H9 (cell line): ENCODE measurements around the gene EXOSC10. TPM values are rescaled to one million over a fixed set of nuclear protein-coding genes. Genes with fewer than 3 reads are reported as not detected.

Experiments used
- DNase-seq: peaks from one replicate; pipeline ENCODE4 v3.0.0-alpha.2; 2017
- H2AFZ ChIP-seq: one replicate; pipeline ENCODE4 v1.6.1; 2013; ENCODE audit warnings: mild to moderate bottlenecking, low read length, control low read depth, moderate library complexity
- H2AK5ac ChIP-seq: 2 replicates; pipeline ENCODE4 v1.6.1; 2013; ENCODE audit warnings: low read length, control low read depth, mixed read lengths; ENCODE audit not compliant: insufficient read length
- H2BK120ac ChIP-seq: one replicate; pipeline ENCODE4 v1.6.1; 2013; ENCODE audit warnings: low read depth, mild to moderate bottlenecking, low read length, control low read depth, inconsistent platforms; ENCODE audit not compliant: poor library complexity, severe bottlenecking
- H2BK12ac ChIP-seq: 2 replicates; pipeline ENCODE4 v1.6.1; 2013; ENCODE audit warnings: low read length, control low read depth, mixed read lengths, low read depth; ENCODE audit not compliant: insufficient read length
- H2BK15ac ChIP-seq: 2 replicates; pipeline ENCODE4 v1.6.1; 2013; ENCODE audit warnings: low read depth, low read length, control low read depth
- H2BK20ac ChIP-seq: one replicate; pipeline ENCODE4 v1.6.1; 2013; ENCODE audit warnings: low read depth, mild to moderate bottlenecking, low read length, control low read depth, inconsistent platforms; ENCODE audit not compliant: poor library complexity, severe bottlenecking
- H2BK5ac ChIP-seq: 2 replicates; pipeline ENCODE4 v1.6.1; 2013; ENCODE audit warnings: low read length, control low read depth, mixed read lengths; ENCODE audit not compliant: insufficient read length
- H3K14ac ChIP-seq: 2 replicates; pipeline ENCODE4 v1.6.1; 2013; ENCODE audit warnings: low read length, control low read depth; ENCODE audit not compliant: insufficient read depth
- H3K18ac ChIP-seq: 2 replicates; pipeline ENCODE4 v1.6.1; 2013; ENCODE audit warnings: low read depth, mild to moderate bottlenecking, mixed read lengths, low read length, control low read depth; ENCODE audit not compliant: insufficient read length
- H3K23ac ChIP-seq: 2 replicates; pipeline ENCODE4 v1.6.1; 2013; ENCODE audit warnings: low read length, control low read depth, mixed read lengths, low read depth; ENCODE audit not compliant: insufficient read length
- H3K23me2 ChIP-seq: 2 replicates; pipeline ENCODE4 v1.6.1; 2013; ENCODE audit warnings: low read depth, mild to moderate bottlenecking, mixed read lengths, low read length, control low read depth; ENCODE audit not compliant: insufficient read length, poor library complexity, severe bottlenecking
- H3K27ac ChIP-seq: 2 replicates; pipeline ENCODE4 v1.5.1; 2013; ENCODE audit warnings: low read length, control low read depth, mixed read lengths, low read depth; ENCODE audit not compliant: insufficient read length
- H3K27me3 ChIP-seq: 2 replicates; pipeline ENCODE4 v1.6.1; 2013; ENCODE audit warnings: low read length, control low read depth, inconsistent platforms; ENCODE audit not compliant: insufficient read depth
- H3K4ac ChIP-seq: 2 replicates; pipeline ENCODE4 v1.6.1; 2013; ENCODE audit warnings: low read depth, mild to moderate bottlenecking, control low read depth, inconsistent platforms, low read length, moderate library complexity
- H3K4me1 ChIP-seq: 2 replicates; pipeline ENCODE4 v1.6.1; 2013; ENCODE audit warnings: low read length, control low read depth, inconsistent platforms; ENCODE audit not compliant: insufficient read depth
- H3K4me2 ChIP-seq: 2 replicates; pipeline ENCODE4 v1.6.1; 2013; ENCODE audit warnings: low read length, control low read depth, mixed read lengths; ENCODE audit not compliant: insufficient read length, insufficient read depth
- H3K56ac ChIP-seq: 2 replicates; pipeline ENCODE4 v1.6.1; 2013; ENCODE audit warnings: low read depth, mild to moderate bottlenecking, mixed read lengths, low read length, control low read depth; ENCODE audit not compliant: insufficient read length
- H3K79me1 ChIP-seq: 2 replicates; pipeline ENCODE4 v1.6.1; 2013; ENCODE audit warnings: low read depth, mild to moderate bottlenecking, moderate library complexity, low read length, control low read depth, inconsistent platforms; ENCODE audit not compliant: insufficient read depth, poor library complexity, severe bottlenecking
- H3K79me2 ChIP-seq: 2 replicates; pipeline ENCODE4 v1.6.1; 2013; ENCODE audit warnings: low read length, control low read depth, inconsistent platforms; ENCODE audit not compliant: insufficient read depth
- H3K9ac ChIP-seq: 2 replicates; pipeline ENCODE4 v1.6.1; 2013; ENCODE audit warnings: low read length, control low read depth, mixed read lengths; ENCODE audit not compliant: insufficient read length; ENCODE audit errors: extremely low read depth
- H3K9me3 ChIP-seq: one replicate; pipeline ENCODE4 v1.6.1; 2013; ENCODE audit warnings: low read depth, low read length, inconsistent platforms; ENCODE audit not compliant: control insufficient read depth
- H3T11ph ChIP-seq: one replicate; pipeline ENCODE4 v1.6.1; 2013; ENCODE audit warnings: mild to moderate bottlenecking, low read length, control low read depth, inconsistent platforms
- H4K20me1 ChIP-seq: one replicate; pipeline ENCODE4 v1.6.1; 2013; ENCODE audit not compliant: control insufficient read depth, insufficient read length, insufficient read depth
- H4K5ac ChIP-seq: 2 replicates; pipeline ENCODE4 v1.6.1; 2013; ENCODE audit warnings: low read depth, mild to moderate bottlenecking, mixed read lengths, low read length, control low read depth; ENCODE audit not compliant: insufficient read length
- H4K8ac ChIP-seq: replicated peaks from 2 replicates; pipeline ENCODE4 v1.6.1; 2013; ENCODE audit warnings: low read length, control low read depth, mixed read lengths, low read depth; ENCODE audit not compliant: insufficient read length
- H4K91ac ChIP-seq: 2 replicates; pipeline ENCODE4 v1.6.1; 2013; ENCODE audit warnings: low read depth, mild to moderate bottlenecking, moderate library complexity, mixed read lengths, low read length, control low read depth; ENCODE audit not compliant: insufficient read length
- H3K27ac Mint-ChIP-seq, 3 experiments: 2 replicates in 2 of 3; 3 replicates in 1 of 3; pipeline ENCODE4 v1.8.0; 2020 to 2021; ENCODE audit warnings: mixed read lengths in 3 of 3, mild to moderate bottlenecking in 1 of 3, moderate library complexity in 1 of 3
- H3K27me3 Mint-ChIP-seq: 2 replicates; pipeline ENCODE4 v1.8.0; 2021; ENCODE audit warnings: low read depth, mild to moderate bottlenecking, moderate library complexity, mixed read lengths
- H3K36me3 Mint-ChIP-seq, 3 experiments: 2 replicates in 2 of 3; 3 replicates in 1 of 3; pipeline ENCODE4 v1.8.0; 2020 to 2021; ENCODE audit warnings: low read depth in 3 of 3, mixed read lengths in 3 of 3; ENCODE audit not compliant: insufficient read depth in 1 of 3
- H3K4me1 Mint-ChIP-seq, 2 experiments: 2 replicates each; pipeline ENCODE4 v1.8.0; 2020; ENCODE audit warnings: mixed read lengths in 2 of 2
- H3K4me3 Mint-ChIP-seq, 2 experiments: 2 replicates in 1 of 2; 3 replicates in 1 of 2; pipeline ENCODE4 v1.8.0; 2020 to 2021; ENCODE audit warnings: mild to moderate bottlenecking in 2 of 2, mixed read lengths in 2 of 2, moderate library complexity in 1 of 2
- H3K9me3 Mint-ChIP-seq, 2 experiments: 2 replicates in 1 of 2; 3 replicates in 1 of 2; pipeline ENCODE4 v1.8.0; 2020; ENCODE audit warnings: mild to moderate bottlenecking in 2 of 2, mixed read lengths in 2 of 2, moderate library complexity in 1 of 2
- WGBS: extraction: QIAGEN DNeasy Blood & Tissue Kit; methylation state at CpG from one replicate; pipeline ENCODE4 v1.1.7; 2013; ENCODE audit warnings: missing lambda C conversion rate, low lambda C conversion rate, mixed read lengths; ENCODE audit not compliant: insufficient read length; ENCODE audit errors: extremely low coverage; 5-methylcytosine and 5-hydroxymethylcytosine counted together
- total RNA-seq: library from RNA; stranded (reverse); gene quantifications from 2 replicates; pipeline ENCODE4 v1.2.1, GENCODE V29; 2021
- TF ChIP-seq, protein P1 (sequence below): fragments of 200-600 bp; sonication (generic); conservative IDR thresholded peaks from 3 replicates; pipeline ENCODE4 v1.8.0; 2021; ENCODE audit warnings: antibody characterized with exemption, mild to moderate bottlenecking

Gene EXOSC10
- total RNA-seq, 1 experiment from 2014 or later: 83.4 TPM

DNA sequence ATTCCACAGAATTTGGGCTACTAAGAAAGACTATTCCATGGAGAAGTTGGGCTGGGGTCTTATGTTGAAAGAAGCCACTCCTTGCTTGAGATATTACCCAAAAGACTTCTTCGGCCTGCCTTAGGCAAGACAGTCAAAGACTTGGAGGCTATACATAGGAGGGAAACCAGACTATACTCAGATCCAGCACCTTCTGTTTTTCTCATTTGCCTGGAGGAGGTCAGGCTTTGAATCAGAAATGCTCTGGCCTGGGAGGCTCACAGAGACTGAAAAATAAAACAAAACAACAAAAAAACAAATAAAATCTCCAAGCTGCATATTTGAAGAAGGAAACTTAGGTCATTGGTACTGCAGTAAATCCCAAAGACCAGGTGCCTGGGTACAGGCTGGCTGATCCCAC is 38.4 kb upstream of the EXOSC10 start:
- Histone ChIP-seq H2BK15ac (no peak overlapping the region), H3T11ph (no peak overlapping the region), H3K4me1 (no peaks in the 10 kb centered on the region), H2AFZ (no peak overlapping the region), H3K9me3 (no peaks in the 10 kb centered on the region), H4K20me1 (no peaks in the 10 kb centered on the region), H3K27me3 (no peaks in the 10 kb centered on the region; the same call in 1 of the 2 replicates), H3K23ac (no peak overlapping the region), H2BK120ac (no peak overlapping the region), H3K14ac (no peak overlapping the region), H4K8ac (no peak overlapping the region), H3K18ac (no peak overlapping the region), H4K91ac (no peak overlapping the region), H3K56ac (no peak overlapping the region), H2BK12ac (no peak overlapping the region), H2AK5ac (no peak overlapping the region), H3K79me2 (no peaks in the 10 kb centered on the region), H3K79me1 (no peaks in the 10 kb centered on the region), H3K4me2 (no peak overlapping the region), H3K23me2 (no peaks in the 10 kb centered on the region), H2BK5ac (no peak overlapping the region), H3K4ac (no peak overlapping the region), H4K5ac (no peak overlapping the region), H3K9ac (no peak overlapping the region), H2BK20ac (no peak overlapping the region), H3K27ac (no peak overlapping the region)
- H3K9me3 Mint-ChIP-seq: no peaks in the 10 kb centered on the region
- whole genome bisulfite sequencing: no CpG with 5 or more reads among the region's 1 CpG
- no peaks in the 10 kb centered on the region for H3K27me3 Mint-ChIP-seq
- peaks cover 1 to 58% (median 40%) of the 10 kb centered on the region in 3 experiments; a peak in 6 of 7 replicates for H3K36me3 Mint-ChIP-seq
- H3K4me1 Mint-ChIP-seq: no peaks in the 10 kb centered on the region
- no peak for DNase-seq
- H3K4me3 Mint-ChIP-seq: no peak overlapping the region
- TF ChIP-seq, protein P1, sequence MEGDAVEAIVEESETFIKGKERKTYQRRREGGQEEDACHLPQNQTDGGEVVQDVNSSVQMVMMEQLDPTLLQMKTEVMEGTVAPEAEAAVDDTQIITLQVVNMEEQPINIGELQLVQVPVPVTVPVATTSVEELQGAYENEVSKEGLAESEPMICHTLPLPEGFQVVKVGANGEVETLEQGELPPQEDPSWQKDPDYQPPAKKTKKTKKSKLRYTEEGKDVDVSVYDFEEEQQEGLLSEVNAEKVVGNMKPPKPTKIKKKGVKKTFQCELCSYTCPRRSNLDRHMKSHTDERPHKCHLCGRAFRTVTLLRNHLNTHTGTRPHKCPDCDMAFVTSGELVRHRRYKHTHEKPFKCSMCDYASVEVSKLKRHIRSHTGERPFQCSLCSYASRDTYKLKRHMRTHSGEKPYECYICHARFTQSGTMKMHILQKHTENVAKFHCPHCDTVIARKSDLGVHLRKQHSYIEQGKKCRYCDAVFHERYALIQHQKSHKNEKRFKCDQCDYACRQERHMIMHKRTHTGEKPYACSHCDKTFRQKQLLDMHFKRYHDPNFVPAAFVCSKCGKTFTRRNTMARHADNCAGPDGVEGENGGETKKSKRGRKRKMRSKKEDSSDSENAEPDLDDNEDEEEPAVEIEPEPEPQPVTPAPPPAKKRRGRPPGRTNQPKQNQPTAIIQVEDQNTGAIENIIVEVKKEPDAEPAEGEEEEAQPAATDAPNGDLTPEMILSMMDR: no peak
- H3K27ac Mint-ChIP-seq: no peak overlapping the region
